C4-2B (cell line): Measurements from ENCODE around the gene NFYC.

Experiments
- H3K27ac ChIP-seq: fragments of 450-650 bp; 2 replicates; pipeline ENCODE4 v1.5.1; 2017
- ZFX ChIP-seq: fragments of 450-650 bp; IDR thresholded peaks from 2 replicates; pipeline ENCODE4 v1.6.1; 2017
- TF ChIP-seq, protein P1 (sequence below): fragments of 450-650 bp; conservative IDR thresholded peaks from 2 replicates; pipeline ENCODE4 v1.5.1; 2017; ENCODE audit warnings: mild to moderate bottlenecking

Gene NFYC

DNA sequence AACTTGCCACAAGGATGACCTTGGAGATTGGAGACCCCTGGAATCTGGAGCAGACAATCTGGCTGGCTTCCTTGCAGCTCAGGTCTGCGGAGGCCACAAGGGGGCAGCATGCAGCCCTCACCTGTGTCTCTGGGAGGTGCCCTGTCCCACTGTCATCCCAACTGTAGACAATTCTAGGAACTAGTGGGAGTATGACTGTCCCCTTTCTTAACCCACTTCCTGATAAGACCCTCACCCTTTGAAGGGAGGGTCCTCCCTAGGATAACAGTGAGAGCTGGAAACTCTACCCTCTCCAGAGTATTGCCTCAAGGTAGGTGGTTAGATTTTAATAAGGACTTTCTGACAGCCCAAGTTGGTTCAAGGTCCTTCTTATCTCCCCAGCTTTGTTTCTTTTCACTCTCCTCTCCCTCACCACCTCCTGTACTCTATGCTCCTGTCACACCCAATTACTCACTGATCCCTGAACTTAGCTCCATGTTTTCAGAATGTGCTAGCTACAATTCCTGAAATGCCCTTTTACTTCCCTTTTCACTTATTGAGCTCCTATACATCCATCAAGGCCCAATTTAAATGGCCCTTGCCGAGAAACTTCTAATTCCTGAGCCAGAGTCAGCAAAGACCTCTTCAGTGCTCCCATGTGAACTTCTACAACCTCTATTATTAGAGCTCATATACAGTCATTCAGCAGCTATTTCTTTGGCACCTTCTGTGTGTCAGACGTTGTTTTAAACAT lies 82.9 kb downstream of the NFYC start:
- no peak overlapping the region for H3K27ac ChIP-seq

GRCh38 chr1:40776236-40777072 lies 85.0 kb downstream of the NFYC start:
- TF ChIP-seq, protein P1, sequence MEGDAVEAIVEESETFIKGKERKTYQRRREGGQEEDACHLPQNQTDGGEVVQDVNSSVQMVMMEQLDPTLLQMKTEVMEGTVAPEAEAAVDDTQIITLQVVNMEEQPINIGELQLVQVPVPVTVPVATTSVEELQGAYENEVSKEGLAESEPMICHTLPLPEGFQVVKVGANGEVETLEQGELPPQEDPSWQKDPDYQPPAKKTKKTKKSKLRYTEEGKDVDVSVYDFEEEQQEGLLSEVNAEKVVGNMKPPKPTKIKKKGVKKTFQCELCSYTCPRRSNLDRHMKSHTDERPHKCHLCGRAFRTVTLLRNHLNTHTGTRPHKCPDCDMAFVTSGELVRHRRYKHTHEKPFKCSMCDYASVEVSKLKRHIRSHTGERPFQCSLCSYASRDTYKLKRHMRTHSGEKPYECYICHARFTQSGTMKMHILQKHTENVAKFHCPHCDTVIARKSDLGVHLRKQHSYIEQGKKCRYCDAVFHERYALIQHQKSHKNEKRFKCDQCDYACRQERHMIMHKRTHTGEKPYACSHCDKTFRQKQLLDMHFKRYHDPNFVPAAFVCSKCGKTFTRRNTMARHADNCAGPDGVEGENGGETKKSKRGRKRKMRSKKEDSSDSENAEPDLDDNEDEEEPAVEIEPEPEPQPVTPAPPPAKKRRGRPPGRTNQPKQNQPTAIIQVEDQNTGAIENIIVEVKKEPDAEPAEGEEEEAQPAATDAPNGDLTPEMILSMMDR = no peak
- no peak for TF ChIP-seq ZFX
- no peak overlapping the region for H3K27ac ChIP-seq

More for the DNA sequence above, 82.9 kb downstream of the NFYC start:
- TF ChIP-seq, protein P1 = peak; percentile 94
- no peak for TF ChIP-seq ZFX

DNA sequence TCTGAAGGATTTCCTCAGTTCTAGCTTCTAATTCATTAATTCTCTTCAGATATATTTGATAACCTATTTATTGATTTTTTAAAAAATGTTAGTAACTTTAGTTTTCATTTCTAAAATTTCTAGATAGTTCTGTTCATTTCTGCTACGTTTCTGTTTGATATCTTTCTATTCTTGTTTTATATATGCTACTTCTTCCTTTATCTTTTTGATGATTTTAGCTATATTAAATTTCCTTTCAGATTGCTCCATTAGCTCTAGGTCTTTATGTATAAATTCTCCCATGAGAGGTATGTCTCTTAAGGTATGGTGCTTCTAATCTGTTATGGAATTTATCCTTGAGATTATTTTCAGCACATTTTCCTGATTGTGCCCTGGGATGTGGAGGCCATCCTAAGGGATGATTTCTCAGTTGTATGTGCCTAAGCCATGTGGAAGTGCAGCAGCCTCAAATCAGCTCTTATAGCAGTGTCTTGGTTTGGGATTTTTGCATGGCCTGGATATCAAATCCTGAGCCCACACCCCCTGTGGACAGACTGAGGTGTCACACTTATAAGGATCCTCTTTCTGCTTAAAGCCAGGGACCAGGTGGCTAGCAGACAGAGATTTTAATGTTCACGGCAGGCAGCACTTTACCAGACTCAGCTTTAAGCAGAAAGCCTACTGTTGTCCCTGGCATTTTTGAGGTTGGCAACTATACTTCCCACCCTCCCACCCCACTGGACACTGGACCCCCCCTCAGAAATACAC lies 85.9 kb downstream of the NFYC start:
- TF ChIP-seq, protein P1 = no peak
- no peak for TF ChIP-seq ZFX
- no peak overlapping the region for H3K27ac ChIP-seq

GRCh38 chr1:40780678-40781607 lies 89.4 kb downstream of the NFYC start:
- H3K27ac ChIP-seq = no peak overlapping the region
- TF ChIP-seq ZFX = no peak
- TF ChIP-seq, protein P1 = no peak

- TF ChIP-seq, protein P1 = no peak
- TF ChIP-seq ZFX = no peak
- H3K27ac ChIP-seq = no peak overlapping the region
Observed at GRCh38 chr1:40781608-40781971, 90.1 kb downstream of the NFYC start.

- TF ChIP-seq, protein P1 = no peak
- no peak for TF ChIP-seq ZFX
Observed at GRCh38 chr1:40782371-40782956, 91.0 kb downstream of the NFYC start.

More at GRCh38 chr1:40782371-40782956, 91.0 kb downstream of the NFYC start:
- H3K27ac ChIP-seq = no peak overlapping the region
